SKM-1 treated with dmso at 0.1 percent for 144 hours (cell line): ENCODE results near the gene ZBBX.

Experiments
- DNase-seq: peaks from one replicate; lab custom pipeline; 2025; ENCODE audit not compliant: unreplicated experiment; lab: John Stamatoyannopoulos, UW

ZBBX gene

DNA sequence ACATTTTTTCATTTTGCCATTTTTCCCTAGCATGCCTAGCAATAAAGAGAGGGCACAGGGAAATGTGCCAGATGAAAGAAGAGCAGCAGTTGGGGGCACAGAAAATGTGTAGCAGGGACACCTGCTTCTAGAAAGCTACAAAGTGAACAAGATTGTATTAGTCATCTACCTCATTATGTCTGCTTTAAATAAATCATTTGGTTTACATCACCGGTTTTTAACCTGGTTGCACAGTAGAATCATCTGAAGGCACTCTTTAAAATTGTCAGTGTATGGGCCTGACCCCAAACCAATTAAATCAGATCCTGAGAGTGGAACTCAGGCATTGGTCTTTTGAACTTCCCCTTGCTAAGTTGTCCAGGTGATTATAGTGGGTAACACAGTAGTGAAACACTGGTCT lies 73.8 kb downstream of the ZBBX start:
- DNase-seq, result no peak

DNA sequence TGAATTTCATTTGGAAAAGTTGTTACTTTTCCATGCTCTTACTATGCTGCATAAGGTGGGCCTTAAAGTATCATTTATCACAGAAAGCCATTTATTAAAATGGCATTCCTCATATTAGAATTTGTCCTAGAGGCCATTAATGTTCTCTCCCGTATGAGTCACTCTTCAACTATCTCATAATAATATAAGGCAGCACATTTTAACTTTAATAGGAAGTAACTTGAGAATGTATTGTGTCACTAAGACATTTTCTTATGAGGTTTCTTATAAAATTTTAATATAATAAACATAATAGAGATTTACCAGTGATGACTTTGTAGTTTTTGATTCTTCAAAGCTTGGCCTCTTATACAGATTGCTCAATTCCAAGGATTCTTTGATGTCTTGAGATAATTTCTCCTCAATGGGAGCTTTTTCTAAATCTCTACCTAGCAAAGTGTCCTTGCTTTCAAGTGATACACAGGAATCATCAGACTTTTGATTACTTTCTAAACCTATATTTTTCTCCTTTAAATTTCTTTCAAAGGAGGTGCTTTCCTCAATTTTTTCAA lies 74.7 kb downstream of the ZBBX start:
- no peak for DNase-seq

DNA sequence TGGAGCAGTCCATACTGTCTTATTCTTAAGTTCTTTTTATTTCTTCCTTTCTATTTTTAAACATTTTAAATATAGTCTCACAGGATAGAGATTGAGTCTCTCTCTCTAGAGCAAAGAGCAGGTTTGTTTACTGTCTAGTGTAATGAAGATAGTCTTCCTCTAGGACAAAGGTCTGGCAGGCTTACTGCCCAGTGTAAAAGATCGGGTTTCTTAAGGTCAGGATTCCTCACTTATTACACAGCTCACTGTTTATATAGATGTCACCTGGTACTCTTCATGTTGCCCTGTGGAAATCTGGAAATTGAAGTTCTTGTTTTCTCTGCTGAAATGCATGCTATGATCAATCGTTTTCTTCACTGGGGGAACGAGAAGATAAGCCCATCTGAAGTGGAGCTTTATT lies 76.0 kb downstream of the ZBBX start:
- DNase-seq, result no peak

DNA sequence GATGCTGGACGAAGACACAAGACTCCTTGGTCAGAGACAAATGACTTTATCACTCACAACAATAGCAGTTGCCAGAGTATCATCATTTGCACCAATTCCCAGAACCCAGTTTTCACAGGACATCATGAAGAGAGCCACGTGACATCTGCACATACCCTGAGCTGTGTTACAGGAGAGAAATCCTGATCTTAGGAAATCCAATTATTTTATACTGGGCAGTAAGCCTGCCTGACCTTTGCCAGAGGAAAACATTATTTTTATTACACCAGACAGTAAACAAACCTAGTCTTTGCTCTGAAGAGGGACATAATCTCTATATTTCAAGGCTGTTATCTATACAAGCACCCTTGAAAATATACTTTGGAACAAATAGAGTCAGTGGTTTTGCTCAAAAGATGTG lies 77.4 kb downstream of the ZBBX start:
- no peak for DNase-seq

DNA sequence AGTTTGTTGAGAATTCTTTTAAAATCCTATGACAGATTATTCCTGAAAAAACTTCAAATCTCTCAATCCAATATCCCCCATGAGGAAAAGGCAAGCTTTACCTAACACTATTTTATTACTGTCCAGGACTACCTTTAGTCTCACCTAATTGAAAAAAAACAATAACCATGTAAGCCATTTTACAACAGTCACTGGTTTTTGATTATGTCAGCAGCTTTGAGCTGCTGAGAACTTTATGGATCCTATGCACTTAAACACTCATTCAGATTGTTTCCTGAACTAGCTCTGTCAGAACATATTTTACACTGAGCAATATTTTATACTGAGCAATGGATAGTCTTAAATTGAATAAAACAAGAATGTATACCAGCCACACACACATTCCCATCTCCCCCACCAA lies 79.9 kb downstream of the ZBBX start:
- DNase-seq, result no peak

DNA sequence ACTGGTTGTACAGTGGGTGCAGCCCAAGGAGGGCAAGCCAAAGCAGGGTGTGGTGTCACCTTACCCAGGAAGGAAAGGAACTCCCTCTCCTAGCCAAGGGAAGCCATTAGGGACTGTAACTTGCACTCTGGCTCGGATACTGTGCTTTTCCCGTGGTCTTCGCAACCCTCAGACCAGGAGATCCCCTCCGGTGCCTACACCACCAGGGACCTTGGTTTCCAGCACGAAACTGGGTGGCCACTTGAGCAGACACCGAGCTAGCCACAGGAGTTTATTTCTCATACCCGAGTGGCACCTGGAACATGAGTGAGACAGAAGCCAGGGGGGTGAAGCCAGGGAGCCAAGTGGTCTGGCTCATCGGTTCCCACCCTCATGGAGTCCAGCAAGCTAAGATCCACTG lies 90.7 kb downstream of the ZBBX start:
- no peak for DNase-seq

DNA sequence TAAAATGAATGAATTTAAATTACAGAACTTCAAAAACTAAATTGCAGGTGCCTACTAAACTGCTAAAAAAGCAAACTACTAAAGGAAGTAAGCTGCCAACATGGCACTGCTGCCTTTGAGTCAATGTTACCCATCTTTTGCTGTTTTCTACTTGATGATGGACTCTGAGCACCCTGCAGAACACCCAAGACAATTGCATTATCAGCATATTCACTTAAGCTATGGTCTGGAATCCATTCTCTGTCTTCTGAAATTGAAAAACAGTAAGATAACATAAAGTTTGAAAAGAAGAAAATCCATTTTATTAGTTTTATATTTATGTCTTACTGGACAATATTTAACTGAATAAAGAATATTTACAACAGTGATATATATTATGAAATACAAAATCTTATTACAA lies 91.4 kb downstream of the ZBBX start:
- DNase-seq, result no peak

DNA sequence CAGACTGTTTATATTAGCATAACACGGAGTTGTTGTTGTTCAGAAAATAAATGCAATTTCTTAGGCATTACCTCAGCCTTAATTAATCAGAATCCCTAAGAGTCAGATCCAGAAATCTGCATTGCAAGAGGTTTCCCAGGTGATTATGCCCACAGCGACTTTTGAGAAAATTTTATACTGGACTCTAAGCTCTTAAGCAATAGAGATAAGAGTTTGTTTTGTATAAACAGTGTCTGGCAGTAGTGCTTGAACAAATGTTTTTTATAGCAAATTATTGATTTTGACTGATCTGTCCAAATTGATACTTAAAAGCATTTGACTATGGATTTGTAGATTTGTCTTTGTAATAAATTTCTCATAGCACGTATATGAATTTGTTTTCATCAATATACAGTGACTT lies 92.8 kb downstream of the ZBBX start:
- no peak for DNase-seq

DNA sequence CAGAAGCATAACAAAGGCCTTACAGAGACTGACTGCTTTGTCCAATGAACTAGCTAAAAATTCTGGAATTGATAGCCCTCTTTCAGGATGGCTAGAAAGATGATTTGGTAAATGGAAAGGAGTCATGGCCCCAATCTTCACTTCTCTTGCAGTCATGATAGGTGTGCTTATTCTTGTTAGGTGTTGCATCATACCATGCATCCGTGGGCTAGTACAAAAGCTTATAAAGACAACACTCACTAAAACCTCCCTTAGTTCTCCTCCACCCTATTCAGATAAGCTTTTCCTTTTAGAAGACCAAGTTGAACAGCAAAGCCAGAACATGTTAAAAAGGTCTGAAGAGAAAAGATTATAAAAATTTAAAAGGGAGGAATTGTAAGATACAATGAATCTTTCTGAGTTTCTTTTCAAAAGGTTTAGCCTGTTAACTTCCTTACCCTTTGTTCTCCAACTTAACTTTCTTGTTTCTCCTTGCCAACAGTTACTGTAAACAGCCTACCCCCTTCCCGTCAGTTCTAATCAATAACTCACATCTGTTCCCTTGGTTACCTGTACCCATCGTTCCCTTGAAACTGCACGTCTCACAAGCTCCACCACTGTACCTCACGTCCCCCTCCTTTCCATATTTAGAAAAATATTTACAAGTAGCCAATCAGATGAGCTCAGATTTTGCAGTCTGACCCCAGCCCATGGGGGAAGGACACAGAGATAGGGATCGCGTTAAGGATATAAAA lies 105.8 kb downstream of the ZBBX start:
- DNase-seq, result no peak

DNA sequence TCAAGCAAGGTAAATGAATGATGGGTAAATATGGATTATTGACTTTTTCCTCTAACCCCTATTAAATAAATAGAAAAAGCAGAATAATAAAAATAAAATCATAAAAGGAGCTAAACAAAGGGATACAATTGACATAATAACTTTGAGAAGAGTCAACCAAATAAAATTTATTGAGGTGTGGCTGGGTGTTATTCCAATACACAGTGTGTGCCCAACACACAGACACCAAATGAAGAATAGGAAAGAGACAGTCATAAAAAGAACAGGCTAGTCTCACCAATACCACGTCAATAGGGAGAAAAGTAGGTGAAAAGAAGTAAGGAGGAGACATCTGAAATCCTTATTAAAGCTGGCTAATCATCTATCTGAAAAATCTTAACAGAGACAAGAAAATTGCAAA lies 127.1 kb downstream of the ZBBX start:
- DNase-seq, result no peak

DNA sequence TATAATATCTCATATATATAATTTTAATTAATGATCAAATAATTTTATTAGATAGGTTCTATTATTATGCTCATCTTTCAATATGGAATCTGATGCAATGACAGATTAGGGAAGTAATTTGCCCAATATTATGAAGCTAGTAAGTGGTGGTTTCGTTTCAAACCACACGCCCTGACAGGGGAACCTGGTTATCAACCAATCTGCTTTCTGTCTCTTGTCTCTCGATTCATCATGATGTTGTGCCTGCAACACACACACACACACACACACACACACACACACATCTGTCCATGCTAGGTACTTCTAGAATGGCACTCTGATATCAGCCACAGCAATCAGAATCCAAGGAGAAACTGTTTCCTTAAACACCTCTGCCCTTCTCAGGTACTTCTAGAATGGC lies 128.4 kb downstream of the ZBBX start:
- DNase-seq, result no peak

DNA sequence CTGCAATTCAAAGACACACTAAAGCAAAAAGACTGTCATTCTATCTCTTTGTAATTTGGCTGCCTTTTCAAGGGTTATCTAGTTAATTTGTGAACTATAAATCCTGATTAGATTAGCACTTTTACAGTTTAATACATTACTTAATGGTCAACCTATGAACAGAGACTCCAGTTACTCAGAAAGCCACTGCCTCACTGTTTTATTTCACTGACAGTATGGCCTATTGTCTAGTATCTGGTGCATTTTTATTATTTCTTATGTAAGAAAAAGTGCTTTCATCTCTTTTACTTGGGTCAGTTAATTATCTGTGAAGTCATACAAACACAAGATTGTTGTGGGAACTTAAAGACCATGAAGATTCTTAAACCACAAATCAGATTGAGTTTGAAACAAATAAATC lies 133.8 kb downstream of the ZBBX start:
- DNase-seq, result no peak

DNA sequence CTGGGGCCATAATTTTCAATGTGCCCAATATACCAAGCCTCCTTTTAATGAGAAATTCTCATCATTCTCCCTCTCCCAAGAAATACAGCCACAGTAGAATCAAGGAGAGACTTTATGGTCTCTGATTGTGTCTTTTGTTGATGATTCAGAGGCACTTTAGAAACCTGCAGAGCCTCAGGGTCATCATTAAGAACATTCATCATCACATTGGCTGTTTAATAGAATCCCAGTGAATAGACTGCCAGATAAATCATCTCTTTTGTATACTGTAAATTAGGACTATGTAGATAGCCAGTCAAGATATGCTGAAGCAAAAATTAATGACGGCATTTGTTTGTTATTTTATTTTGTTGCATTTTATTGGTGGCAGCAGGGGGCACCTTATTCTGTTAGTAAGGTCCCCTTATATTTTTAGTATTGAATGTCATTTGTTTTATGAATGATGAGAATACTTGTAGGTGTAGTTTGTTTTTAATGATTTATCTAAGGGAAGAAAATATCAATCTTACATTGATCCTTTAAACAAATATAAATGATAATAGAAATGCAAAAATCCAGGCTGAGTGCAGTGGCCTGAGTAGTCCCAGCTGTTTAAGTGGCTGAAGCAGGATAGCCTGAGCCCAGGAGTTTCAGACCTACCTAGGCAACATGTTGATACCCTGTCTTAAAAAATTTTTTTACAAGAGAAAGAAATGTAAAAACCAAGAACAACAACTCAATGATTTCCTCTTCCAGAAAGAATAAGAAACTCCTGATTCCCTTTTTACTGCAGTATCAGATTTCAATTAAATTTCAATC lies 138.8 kb downstream of the ZBBX start:
- no peak for DNase-seq

DNA sequence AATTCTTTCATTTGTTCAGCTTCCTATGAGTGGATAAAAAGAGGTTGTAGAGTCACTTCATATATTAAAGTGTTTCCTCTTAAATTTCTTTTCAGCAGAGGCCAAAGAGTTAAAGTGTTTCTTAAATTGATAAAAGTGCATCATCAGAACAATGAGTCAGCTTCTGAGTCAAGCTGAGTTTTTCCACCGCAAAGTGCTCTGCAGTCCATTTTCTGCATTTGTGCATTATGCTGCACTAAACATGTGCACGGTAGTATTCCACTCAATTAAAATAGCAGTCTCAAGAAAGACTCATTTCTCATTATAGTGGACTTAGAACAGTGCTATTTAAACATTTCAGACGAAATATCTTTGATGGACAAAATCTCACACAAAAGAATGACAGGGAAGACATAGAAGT lies 152.0 kb downstream of the ZBBX start:
- no peak for DNase-seq

DNA sequence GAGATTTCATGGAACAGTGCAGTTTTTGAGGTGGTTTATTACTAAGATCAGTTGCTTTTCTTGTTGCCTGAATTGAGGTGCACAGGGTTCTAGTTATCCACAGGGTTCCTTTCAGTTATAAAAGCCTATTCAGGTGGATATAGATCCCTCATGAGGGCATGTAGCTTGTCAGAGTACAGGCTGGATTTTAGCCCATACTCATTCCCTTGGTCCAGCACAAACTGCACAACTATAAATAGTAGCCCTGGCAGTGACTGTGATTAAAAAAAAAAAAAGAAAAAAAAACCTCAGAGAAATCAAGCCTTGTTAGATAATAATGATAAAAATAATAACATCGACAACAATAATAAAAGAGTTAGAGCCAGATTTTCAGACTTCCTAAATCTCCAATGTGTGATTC lies 154.3 kb downstream of the ZBBX start:
- DNase-seq, result no peak

DNA sequence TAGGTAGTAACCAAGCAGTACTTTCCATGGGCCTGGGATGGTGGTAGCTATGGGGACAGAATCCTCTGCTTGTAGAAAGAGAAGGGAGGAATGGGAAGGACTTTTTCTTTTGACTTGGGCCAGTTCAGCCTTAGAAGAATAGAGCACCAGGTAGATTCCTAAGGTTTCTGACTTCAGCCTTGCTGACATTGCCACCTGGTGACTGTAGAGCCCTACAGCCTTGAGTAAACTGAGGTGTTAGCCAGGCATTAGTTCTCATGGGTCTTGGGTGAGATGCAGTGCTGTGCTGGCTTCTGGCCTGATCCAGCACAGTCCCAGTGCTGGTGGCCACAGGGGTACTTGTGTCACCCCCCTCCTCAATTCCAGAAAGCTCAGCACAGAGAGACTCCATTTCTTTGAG lies 171.1 kb downstream of the ZBBX start:
- DNase-seq, result no peak

DNA sequence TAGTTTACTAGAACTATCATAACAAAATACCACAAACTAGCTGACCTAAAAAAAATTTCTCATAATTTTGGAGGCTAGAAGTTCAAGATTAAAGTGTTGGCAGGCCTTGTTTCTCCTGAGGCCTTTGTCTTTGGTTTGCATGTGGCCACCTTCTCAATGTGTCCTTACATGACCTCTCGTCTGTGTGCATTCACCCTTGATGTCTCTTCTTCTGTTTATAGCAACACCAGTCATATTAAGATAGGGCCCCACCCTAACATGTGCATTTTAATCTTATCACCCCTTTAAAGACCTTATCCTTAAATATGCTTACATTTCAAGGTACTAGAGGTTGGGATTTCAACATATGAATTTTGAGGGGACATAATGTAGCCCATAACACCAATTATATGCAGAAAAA lies 177.0 kb downstream of the ZBBX start:
- DNase-seq, result no peak

DNA sequence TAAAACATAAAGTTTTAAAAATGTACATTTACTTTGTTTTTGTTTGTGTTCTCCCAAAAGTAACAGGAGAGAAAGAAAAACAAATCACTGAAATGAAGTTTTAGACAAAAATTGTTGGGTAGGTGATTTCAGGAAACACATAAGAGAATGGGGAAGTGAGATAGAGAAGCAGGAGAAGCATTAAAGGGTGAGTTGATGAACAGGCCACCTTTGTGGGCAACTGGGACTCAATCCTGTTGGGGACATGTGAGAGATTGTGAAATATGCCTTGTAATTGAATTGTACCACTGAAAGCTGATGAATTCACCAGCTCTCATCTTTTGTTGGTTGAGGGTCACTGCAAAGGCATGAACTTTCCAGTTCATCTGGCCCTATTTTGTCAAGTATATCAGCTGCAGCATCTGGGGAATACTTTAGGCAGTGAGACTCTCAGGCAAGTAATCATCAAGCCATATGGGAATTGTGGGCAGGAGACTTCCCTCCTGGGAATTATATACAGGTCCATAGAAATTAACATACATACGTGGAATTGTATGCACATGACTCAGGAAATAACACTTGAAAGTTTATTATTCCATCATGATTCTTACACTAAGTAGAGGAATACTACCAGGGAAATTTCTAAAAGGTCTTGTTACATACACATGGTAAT lies 181.0 kb downstream of the ZBBX start:
- DNase-seq, result no peak
